CD4-positive, alpha-beta T cell treated with Interleukin-4 for 1 hour (primary cell): Measurements from ENCODE around the gene RNPS1.
"Not testable (repeated sequence)": the region's sequence is repeated elsewhere in the genome, so short reads cannot be mapped to it uniquely, and the experiment has no call there.

Experiments used
- DNase-seq, 2 donors: peaks; one replicate each; pipeline ENCODE4 v3.0.0-alpha.2; 2020 to 2022

The RNPS1 gene

DNA sequence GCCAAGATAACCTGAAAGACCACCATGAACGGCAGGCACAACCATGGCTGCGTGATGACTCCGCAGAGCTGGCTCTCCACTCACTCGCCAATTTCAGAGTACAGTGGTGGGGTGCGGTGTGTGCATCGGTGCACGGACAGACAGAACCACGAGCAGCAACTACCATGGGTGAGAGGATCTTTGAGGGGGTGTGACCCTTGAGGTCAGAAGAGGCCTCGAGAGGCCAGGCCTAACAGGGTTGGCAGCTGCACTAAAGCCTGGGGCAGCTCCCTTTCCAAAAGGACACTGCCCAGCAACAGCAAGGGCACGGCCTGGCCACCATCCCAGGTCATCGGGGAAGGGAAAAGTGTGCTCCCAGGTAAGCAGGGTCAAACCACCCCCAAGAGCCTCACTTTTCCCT lies 14.6 kb downstream of the RNPS1 start:
- no peak for DNase-seq

DNA sequence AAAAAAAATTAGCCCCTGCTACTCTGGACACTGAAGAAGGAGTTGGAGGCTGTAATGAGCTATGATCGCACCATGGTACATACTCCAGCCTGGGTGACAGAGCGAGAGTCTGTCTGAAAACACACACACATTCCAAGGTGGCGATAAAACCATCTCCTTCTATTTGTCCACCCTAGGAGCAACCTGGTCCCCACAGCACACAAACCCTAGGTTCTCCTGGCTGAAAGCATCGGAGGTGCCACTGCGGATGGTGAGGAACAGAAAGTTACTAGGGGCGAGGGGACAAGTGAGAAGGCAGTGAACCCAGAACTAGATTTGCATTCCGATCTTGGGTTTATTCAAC lies 15.1 kb downstream of the RNPS1 start:
- DNase-seq = no peak

DNA sequence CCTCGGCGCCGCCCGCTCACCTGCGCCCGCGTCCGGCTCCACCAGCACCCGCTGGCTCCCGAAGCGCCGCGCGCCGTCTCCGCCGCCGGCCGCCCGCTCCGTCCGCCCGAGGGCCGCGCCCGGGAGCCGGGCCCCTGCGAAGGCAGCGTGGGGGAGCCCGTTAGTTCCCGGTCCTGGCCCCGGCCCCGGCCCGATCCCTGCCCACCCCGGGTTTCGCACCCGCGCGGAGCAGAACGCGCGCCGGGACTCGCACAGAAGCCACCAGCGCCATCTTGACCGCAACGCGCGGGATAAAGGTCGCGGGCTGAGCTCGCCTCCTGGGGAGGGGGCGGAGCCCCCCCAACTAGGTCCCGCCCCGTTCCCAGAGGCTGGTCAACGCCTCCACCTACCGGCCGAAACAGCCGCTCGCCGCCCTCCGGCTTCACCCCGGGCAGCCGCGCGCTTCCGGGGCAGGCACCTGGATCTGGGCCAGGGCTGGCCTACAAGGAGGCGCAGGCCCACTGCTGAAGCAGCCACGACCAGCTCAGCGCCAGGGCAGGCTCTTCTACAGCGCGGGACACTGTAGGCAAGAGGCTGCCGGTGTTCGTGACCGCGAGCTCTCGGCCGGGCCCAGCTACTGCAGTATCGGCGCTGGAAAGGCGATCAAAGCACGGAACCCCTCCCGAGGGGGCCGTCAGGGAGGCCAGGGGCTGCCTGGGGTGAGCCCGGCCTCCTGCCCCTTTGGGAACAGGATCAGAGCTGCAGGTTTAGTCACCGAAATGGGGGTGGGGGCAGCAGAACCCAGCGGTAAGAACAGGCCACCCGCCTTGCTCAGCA lies 16.4 kb downstream of the RNPS1 start, which contains the start of gene ECI1:
TSS of gene ECI1 (minus strand) at position 292 of the 816 bp plus-strand sequence. CDS start at position 271, 21 bp downstream.
- DNase-seq = peak; percentile 88 to 89

DNA sequence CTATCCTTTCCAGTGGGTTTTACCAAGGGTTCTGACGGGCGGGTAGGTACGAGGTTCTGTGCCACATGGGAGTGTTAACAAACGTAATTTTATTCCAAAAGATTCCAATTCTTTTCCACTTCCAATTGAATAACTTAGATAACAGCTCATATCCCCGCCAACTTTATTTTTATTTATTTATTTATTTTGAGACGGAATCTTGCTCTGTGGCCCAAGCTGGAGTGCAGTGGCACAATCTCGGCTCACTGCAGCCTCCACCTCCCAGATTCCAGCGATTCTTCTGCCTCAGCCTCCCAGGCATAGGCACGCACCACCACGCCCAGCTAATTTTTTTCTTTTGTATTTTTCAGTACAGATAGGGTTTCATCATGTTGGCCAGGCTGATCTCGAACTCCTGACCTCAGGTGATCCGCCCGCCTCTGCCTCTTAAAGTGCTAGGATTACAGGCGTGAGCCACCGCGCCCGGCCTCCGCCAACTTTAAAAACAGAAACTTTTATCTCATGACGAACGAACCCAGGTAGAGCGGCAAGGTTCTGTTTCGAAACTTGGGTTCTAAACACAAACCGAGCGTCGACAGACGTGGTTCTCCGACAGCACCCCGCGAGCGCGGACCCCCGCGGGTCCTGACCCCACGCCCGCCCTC lies 17.2 kb downstream of the RNPS1 start:
- peak; percentile 59 to 62 for DNase-seq

DNA sequence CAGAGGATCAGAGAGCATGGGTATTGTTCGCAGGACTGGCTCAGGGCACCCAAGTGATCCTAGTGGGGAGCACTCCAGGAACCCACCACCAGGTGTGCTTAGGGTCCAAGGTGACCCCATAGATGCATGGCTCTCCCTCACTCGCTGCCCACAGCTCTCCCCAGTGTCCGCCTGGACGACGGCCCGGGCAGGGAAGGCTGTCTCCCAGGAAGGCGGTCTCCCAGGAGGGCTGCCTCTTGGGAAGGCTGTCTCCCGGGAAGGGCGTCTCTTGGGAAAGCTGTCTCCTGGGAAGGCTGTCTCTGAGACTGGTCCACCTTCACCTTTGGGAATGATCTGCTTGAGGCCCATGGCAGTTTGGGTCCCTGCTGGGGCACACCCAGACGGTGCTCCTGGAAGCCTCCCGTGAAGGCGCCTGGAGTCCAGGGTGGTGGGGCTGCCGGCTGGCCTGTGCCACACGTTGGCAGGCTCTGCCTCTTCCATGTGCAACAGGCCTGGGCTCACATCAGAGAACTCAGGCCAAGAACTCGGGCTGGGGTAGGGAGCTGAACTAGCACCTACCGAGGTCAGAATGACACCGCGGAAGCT lies 21.5 kb downstream of the RNPS1 start:
- no peak for DNase-seq

DNA sequence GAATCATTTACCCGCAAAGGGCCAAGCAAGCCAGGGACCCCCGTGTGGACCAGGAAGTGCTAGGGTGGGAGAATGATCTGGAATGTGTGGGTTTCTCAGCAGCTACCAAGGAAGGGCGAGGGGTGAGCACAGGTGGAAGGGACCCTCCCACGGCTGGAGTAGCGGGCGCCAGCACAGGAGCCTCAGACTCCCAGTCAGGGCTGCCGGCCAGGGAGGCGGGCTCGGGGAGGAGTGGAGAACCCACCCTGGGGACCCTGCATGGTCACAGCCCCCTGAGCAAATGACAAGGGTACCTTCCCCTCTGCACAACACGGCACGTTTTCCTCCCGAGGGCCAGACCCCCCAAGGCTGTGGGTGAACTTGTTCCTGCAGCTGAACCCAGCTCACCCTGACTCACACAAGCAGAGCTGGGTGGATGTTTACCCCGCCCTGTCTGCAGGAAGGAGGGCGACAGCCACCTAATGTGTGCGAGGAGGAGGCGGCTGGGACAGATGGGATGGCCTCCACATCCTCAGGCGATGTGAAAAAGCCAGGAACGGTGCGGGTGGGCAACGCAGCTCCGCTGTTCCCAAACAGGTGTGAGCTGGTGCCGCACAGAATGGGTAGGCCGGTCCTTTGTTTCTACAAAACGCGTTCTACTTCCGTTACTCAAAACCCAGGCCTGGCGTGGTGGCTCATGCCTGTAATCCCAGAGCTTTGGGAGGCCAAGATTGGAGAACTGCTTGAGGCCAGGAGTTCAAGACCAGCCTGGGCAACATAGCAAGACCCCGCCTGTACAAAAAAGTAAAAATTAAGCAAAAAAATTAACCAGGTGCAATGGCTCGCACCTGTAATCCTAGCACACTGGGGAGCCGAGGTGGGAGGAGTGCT lies 22.8 kb downstream of the RNPS1 start:
- no peak for DNase-seq

DNA sequence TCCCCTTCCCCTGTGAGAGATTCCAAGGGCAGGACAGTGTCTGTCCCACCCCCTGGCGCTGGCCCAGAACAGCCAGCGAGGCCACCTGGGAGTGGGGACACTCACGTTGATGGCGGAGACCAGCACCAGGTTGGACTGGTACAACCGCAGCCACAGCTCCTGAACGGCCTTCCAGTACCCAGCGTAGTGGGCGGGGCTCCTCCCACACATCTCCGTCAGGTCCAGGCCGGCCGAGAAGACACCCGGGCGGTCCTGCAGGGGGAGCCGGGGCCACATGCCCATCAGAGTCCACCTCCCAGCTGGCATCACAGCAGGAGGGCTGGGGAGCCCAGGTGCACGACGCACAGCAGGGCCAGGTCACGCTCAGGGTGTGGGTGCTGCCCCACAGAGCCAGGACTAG lies 23.6 kb downstream of the RNPS1 start:
- no peak for DNase-seq

DNA sequence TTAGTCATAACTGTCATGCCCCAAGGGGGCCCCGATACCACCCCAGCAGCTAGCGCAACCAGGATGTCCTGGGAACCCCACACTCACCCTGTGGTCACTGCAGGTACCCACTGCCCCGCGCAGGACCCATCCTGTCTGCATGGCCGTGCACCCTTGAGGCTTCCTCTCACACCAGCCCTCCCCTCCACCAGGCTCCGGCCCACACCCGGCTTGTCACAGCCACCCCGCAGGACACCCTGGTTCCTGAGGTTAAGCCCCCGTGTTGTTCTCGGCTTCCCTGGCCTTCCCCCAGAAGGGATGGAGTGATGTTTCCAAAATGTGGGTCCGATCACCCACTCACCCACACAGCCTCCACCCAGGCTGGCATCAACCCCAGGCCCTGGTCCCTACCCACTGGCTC lies 24.1 kb downstream of the RNPS1 start:
- DNase-seq = no peak

DNA sequence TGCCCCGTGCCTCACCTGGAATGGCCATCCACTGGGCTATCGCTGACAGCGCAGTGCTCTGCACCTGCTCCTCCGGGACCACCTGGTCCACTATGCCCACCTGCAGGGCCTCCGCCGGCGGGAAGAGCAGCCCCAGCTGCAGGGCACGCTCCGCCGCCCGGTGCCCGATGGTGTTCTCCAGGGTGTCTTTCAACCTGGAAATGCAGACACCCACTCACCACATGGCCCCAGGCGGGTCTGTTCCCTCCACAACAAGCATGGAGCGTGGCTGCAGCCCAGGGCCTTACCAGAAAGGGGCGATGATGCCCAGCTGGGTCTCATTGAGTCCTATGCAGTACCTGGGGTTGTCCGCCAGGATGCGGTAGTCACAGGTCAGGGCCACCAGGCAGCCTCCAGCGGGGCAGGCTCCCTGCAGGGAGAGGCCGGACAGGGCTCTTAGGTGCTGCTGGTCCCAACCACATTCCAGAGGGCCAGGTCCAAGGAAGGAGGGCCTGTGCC lies 24.8 kb downstream of the RNPS1 start:
- no peak for DNase-seq

DNA sequence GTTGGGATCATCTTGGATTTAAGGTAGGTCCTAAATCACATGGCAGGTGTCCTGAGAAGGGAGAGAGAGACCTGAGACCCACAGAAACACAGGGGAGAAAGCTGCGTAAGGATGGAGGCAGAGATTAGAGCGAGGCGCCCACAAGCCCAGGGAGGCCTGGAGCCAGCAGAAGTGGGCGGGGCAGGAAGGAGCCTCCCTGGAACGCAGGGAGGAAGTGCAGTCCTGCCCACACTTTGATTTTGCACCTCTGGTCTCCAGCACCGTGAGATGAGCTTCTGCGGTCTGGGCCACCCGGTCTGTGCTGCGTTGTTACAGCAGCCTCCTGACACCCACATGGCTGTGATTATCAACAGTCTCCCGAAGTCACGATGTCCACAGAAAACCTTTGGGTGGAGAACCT lies 25.3 kb downstream of the RNPS1 start:
- DNase-seq = no peak

DNA sequence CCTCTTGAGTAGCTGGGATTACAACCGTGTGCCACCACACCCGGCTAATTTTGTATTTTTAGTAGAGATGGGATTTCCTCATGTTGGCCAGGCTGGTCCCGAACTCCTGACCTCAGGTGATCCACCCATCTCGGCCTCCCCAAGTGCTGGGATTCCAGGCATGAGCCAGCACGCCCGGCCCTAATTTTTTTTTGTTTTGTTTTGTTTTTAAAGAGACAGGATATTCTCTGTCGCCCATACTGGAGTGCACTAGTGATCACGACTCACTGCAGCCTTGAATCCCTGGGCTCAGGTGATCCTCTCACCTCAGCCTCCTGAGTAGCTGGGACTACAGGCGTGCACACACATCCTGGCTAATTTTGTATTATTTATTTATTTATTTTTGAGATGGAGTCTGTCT lies 27.6 kb downstream of the RNPS1 start:
- DNase-seq = not testable (repeated sequence)

DNA sequence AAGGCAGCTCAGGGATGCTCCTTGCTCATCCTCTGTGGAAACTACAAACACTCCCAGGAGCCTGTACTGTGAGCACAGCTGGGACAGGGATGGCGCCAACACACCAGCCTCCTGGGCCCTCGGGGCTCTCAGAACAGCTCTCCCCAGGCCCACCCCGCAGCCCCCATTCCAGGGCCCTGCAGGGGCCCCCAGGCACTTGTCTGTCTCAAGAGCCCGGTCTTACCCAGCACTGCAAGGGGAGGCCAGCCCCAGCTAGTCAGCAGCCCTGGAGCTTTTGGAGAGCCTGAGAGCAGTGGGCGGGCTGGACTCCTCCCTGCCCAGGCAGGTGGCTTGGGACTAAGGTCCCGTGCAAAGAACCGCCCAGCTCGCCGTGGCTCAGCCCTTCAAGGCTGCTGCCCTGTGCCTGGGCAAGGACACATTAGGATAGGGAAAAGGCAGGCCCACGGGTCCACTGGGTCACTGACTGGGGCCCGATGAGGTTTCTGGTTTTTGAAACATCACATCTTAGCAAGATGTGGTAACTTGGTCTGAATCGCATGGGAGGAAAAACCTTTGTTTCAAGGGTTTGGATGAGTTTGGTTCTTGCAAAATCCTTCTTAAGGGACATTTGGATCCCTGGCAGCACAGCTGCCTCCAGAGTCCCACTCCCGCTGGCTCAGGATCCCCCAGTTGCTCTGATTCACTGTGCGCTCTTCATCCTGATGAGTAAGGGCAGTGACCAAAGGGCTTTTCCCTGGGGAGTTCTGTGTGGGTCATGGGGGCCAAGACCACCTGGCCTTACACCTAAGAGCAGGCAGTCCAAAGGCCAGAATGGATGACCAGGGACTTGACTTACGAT lies 28.9 kb downstream of the RNPS1 start:
- no peak for DNase-seq

DNA sequence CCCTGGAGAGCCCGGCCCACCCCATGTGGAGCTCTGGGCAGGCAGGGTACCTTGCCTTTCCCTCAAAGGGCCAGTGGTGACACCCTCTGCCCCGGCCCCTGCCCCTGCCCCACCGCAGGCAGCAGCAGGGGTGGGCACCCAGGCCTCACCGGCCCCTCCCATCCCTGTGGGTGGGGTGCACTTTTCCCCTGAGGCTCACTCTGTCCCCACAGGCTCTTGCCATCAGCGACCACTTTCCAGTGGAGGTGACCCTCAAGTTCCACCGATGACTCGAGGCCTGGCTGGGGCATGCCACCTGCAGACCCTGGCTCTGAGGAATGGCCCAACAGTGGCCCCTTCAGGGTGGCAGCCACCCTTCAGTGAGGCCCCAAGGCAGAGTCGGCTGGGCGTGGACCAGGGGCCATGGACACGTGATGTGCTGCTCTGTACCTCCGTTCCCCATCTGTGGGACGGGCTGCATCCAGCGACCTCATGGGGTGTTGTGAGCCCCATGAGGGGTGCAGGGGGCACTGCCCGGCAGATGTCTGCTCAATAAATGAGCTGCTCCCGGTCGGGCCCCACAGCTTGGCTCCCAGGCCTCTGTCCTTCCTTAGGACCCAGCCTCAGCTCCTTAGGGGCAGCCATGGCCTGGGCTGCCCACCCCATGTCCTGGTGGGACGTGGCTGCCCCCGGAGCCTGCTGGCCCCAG lies 29.6 kb downstream of the RNPS1 start:
- DNase-seq = no peak

DNA sequence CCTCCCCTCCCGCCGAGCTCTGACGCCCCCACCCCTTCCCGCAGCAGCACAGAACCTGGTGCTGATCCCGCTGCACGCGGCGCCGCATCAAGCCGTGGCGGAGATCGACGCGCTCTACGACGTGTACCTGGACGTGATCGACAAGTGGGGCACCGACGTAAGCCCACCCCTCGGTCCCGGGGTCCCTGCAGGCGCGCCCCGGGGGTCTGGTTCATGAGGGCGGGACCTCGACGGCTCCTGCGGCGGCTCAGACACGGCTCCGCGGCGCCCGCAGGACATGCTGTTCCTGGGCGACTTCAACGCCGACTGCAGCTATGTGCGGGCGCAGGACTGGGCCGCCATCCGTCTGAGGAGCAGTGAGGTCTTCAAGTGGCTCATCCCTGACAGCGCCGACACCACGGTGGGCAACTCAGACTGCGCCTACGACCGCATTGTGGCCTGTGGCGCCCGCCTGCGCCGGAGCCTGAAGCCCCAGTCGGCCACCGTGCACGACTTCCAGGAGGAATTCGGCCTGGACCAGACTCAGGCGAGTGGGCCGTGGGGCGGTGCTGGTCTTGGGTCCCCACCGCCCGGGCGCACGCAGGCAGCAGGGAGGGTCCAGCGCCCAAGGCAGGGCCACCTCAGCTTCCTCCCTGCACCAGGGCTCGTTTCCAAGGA lies 30.3 kb downstream of the RNPS1 start:
- DNase-seq = no peak

DNA sequence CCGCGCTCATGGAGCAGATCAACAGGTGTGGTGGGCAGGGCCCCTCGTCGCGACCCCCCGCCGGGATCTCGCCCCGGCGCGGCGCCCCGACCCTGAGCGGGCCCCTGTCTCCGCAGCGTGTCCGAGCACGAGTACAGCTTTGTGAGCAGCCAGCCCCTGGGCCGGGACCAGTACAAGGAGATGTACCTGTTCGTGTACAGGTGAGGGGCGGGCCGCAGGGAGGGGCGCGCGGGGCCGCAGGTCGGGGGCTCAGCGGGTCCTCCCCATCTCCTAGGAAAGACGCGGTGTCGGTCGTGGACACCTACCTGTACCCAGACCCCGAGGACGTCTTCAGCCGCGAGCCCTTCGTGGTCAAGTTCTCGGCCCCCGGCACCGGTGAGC lies 30.8 kb downstream of the RNPS1 start:
- DNase-seq = no peak

DNA sequence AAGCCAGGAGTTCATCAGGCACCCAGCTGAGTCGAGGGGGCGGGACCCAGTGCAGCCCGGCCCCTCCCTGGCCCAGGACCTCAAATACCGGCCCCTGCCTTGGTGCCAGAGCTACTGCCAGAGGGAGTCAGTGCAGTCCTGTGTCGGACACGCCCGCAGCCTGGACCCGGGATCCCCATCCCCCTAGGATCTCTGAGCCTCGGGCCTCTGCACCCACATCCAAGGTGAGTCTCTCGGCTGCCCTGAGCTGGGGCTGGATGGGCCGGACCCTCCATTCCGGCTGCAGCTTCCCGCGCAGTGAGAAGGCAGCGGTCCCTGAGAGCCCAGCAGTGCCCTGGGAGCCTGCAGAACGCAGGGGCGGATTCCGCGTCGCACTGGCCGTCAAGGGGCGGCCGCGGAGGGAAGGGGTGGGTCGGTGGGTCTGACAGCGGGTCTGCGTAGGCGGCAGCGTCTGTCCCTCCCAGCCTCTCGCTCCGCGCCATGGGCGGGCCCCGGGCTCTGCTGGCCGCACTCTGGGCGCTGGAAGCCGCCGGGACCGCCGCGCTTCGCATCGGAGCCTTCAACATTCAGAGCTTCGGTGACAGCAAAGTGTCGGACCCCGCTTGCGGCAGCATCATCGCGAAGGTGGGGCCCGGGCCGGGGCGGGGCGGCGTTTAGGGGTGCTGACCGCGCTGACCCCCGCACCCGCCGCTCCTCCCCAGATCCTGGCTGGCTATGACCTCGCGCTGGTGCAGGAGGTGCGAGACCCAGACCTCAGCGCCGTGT lies 31.4 kb downstream of the RNPS1 start, which contains the start of gene DNASE1L2:
TSS of gene DNASE1L2 (plus strand) at position 108 of the 765 bp plus-strand sequence. CDS start at position 481, 373 bp downstream.
- no peak for DNase-seq

DNA sequence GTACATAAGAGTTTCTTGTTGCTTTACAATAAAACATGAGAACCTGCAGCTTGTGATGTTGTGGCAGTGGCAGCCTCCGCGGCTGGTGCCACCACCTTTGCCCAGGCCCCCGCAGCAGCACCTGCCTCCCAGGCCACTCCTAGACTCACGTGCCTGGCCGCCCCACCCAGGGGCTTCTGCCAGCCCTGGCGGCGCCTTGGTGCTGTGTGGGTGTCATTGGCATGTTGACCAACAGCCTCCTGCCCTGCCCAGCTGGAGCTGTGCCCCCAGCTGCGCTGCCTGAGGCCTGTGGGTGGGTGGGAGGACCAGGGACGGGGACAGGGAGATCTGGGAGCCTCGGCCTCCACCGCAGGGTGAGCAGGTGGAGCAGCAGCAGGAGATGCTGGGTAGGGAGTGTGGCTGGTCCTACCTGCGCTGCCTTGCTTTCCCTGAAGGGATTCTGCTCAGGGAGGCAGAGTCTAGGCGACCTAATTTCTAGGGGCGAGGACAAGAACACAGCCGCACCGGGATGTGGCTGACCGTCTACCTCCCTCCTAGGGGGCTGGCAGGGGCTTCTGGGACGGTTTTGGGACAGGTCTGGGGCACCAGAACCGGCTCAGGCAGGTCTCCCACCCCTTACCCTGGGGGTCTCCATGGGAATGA lies 32.1 kb downstream of the RNPS1 start:
- no peak for DNase-seq

DNA sequence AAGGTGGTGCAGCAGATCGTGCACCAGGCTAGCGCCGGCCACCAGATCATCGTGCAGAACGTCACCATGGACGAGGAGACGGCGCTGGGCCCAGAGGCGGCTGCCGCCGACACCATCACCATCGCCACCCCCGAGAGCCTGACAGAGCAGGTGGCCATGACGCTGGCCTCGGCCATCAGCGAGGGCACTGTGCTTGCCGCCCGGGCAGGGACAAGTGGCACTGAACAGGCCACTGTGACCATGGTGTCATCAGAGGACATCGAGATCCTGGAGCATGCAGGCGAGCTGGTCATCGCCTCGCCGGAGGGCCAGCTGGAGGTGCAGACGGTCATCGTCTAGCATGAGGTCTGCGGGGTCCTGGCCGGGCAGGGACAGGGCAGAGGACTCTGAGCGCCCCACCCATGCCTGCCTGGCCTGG lies 32.7 kb downstream of the RNPS1 start:
- no peak for DNase-seq

DNA sequence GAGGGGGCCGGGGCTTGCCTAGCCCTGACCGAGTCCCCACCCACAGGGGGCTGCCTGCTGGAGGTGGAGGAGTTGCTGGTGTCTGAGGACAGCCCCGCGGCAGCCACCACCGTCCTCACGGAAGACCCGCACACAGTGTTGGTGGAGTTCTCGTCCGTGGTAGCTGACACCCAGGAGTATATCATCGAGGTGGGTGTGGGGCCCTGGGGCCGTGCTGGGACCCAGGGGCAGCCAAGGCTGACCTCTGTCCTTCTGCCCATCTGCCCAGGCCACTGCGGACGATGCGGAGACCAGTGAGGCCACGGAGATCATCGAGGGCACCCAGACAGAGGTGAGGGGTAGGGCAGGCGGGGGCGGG lies 33.1 kb downstream of the RNPS1 start:
- DNase-seq = no peak
